Right atrium auricular region (tissue), 2 donors: ENCODE data around the gene MINK1. TPM values are rescaled to one million over a fixed set of nuclear protein-coding genes. Genes with fewer than 3 reads are reported as not detected.
A peak's percentile ranks its signal among the peaks of the same experiment; 100 is the strongest.
"Not testable (repeated sequence)": the region's sequence is repeated elsewhere in the genome, so short reads cannot be mapped to it uniquely, and the experiment has no call there.

ENCODE experiments used
- DNase-seq: peaks from one replicate; pipeline ENCODE4 v3.0.0-alpha.2; 2019; ENCODE audit warnings: low spot score
- H3K27ac ChIP-seq, 2 donors: fragments of 200-600 bp; sonication (generic); 1 replicate in 1 of 2; 2 replicates in 1 of 2; pipeline ENCODE4 v1.5.1; 2016 to 2019
- H3K27me3 ChIP-seq, 2 donors: fragments of 200-600 bp; sonication (generic); one replicate each; pipeline versions ENCODE4 v1.5.1 to v1.6.0; 2017 to 2019
- H3K36me3 ChIP-seq: fragments of 200-600 bp; sonication (generic); one replicate; pipeline ENCODE4 v1.5.1; 2016
- H3K4me1 ChIP-seq, 2 donors: fragments of 200-600 bp; sonication (generic); one replicate each; pipeline versions ENCODE4 v1.5.1 to v1.6.0; 2017 to 2019
- H3K4me3 ChIP-seq, 2 donors: fragments of 200-600 bp; sonication (generic); 1 replicate in 1 of 2; 2 replicates in 1 of 2; pipeline ENCODE4 v1.5.1; 2017 to 2019; ENCODE audit warnings: mild to moderate bottlenecking in 1 of 2, moderate library complexity in 1 of 2
- H3K9me3 ChIP-seq, 2 donors: fragments of 200-600 bp; sonication (generic); one replicate each; pipeline ENCODE4 v1.5.1; 2019
- total RNA-seq, 2 donors: library from RNA; depleted of rRNA; stranded (reverse); fragments of >200 nt; gene quantifications; one replicate each; pipeline ENCODE4 v1.1.0, GENCODE V29; 2016
- TF ChIP-seq, protein P1 (sequence below), 2 donors: fragments of 200-600 bp; sonication (generic); IDR thresholded peaks; one replicate each; pipeline ENCODE4 v1.5.1; 2019; ENCODE audit warnings: antibody characterized with exemption in 2 of 2

Gene MINK1
- total RNA-seq, 2 donors from 2014 or later, result 20.9 to 22.2 TPM

DNA sequence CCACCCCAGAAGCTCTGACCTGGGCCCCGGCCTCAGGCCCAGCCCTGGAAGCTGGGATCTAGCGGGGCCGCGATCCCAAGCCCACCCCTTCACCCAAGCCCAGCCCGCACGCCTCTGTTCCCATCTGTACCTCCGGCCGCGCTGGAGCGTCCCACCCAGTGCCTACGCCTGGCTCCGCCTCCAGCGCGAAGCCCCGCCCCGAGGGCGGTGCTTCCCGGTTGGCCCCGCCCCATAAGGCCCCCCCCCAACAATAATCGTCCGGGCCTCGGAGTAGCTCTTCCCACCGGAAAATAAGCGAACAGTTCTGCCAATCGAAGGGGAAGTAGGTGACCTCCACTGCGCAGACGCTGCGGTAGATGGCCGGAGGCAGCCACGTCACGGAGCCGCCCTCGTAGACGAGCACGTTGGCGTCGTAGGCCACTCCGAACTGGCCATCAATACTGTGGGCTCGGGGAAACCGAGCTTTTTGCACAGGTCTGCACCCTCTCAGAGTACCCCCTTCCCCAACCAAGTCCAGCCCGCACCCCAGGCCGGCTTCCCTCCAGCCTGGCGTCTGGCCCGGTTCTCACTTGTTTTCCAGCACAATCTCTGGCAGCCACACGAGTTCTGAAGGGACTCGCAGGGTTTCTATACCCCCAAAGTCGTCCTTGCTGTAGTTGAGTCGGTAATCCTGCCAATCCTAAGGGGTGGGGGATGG is 68.7 kb downstream of the MINK1 start:
- H3K9me3 ChIP-seq, result no peaks in the 10 kb centered on the region
- peak overlapping the region; percentile 26 to 53 for H3K4me3 ChIP-seq
- TF ChIP-seq, protein P1, sequence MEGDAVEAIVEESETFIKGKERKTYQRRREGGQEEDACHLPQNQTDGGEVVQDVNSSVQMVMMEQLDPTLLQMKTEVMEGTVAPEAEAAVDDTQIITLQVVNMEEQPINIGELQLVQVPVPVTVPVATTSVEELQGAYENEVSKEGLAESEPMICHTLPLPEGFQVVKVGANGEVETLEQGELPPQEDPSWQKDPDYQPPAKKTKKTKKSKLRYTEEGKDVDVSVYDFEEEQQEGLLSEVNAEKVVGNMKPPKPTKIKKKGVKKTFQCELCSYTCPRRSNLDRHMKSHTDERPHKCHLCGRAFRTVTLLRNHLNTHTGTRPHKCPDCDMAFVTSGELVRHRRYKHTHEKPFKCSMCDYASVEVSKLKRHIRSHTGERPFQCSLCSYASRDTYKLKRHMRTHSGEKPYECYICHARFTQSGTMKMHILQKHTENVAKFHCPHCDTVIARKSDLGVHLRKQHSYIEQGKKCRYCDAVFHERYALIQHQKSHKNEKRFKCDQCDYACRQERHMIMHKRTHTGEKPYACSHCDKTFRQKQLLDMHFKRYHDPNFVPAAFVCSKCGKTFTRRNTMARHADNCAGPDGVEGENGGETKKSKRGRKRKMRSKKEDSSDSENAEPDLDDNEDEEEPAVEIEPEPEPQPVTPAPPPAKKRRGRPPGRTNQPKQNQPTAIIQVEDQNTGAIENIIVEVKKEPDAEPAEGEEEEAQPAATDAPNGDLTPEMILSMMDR (IDR thresholded peaks at IDR 0.05), result no peak
- no peaks in the 10 kb centered on the region for H3K27me3 ChIP-seq
- peaks cover 0 to 54% of the 10 kb centered on the region in 2 donors for H3K4me1 ChIP-seq
- no peak for DNase-seq
- H3K36me3 ChIP-seq, result peaks cover 10% of the 10 kb centered on the region
- H3K27ac ChIP-seq, result peak overlapping the region; percentile 82 to 89

DNA sequence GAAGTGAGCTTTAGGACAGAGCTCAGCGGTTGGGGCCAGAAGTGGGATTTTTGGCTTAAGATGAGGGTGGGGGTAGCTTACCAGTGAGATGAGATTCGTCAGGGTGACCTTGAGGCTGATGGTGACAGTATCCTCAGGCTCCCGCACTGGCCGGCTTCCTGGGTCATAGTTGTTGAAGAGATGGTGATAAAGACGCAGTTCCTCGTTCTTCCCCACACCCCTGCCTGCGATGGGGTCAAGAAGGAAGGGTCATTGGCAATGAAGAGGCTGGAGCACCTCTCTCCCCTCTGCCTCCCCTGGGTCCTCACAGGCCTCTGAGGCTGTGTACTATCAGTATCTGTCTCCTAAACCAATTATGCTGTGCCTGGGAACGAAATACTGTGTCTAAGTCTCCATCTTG is 69.4 kb downstream of the MINK1 start:
- Histone ChIP-seq H3K9me3 (no peaks in the 10 kb centered on the region), H3K4me3 (peak overlapping the region; percentile 26 to 53), H3K27me3 (no peaks in the 10 kb centered on the region), H3K36me3 (peaks cover 8% of the 10 kb centered on the region), H3K4me1 (peaks cover 0 to 54% of the 10 kb centered on the region in 2 donors), H3K27ac (peak overlapping the region; percentile 82 to 89)
- DNase-seq, result no peak
- TF ChIP-seq, protein P1 (IDR thresholded peaks at IDR 0.05), result no peak

DNA sequence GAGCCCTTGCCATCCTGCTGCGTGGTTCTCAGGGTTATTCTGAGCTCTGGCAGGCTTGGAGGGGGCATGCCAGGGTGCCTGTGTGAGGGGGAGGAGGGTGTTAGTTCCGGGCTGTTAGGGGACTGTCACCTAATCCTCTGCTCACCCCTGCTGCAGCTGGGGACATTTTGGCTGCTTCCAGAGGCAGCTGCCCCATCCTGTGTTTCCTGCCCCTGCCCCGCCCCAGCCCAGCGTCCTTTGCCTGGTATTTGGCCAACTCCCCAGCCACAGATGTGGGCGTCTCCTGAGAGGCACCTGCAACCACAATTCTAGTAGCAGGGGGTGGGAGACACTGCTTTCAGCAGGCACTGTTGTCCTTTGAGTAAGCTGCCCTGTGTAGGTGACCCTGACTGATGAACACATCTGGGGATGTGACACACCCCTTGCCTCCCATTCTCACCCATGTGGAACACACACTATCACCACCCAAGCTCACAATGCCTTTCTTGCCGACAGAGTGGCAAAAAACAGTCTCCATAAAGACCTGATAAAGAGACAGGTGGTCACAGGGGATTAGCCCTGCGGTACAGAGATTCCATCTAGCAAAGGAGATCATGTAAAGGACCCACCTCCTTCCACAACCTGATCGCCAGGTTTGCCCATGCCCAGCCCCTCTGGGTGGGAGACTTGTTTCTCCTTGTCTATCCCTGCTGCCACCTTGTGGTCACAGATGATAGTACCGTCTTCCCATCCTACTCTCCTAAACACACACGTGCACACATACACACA is 70.1 kb downstream of the MINK1 start, which contains the start of gene CHRNE:
TSS of gene CHRNE (minus strand) at position 48 of the 768 bp plus-strand sequence. CDS start at position 13, 35 bp downstream.
- peaks cover 0 to 53% of the 10 kb centered on the region in 2 donors for H3K4me1 ChIP-seq
- peak within 1 kb of the TSS; percentile 26 to 53 for H3K4me3 ChIP-seq
- H3K36me3 ChIP-seq, result peaks cover 8% of the 10 kb centered on the region
- peak within 1 kb of the TSS; percentile 82 to 89 for H3K27ac ChIP-seq
- H3K9me3 ChIP-seq, result no peaks in the 10 kb centered on the region
- DNase-seq, result peak; percentile 86
- H3K27me3 ChIP-seq, result no peaks in the 10 kb centered on the region
- TF ChIP-seq, protein P1 (IDR thresholded peaks at IDR 0.05), result peak; percentile 56 to 79

DNA sequence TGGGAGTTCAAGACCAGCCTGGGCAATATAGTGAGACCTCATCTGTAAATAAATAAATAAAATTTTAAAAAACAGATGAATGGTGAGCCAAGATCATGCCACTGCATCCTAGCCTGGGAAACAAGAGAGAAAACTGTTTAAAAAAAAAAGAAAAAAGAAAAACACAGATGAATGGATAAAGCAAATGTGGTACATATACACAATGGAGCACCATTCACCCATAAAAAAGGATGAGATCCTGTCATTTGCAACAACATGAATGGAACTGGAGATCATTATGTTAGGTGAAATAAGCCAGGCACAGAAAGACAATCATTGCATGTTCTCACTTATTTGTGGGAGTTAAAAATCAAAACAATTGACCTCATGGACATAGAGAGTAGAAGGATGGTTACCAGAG is 73.5 kb downstream of the MINK1 start:
- H3K27ac ChIP-seq, result not testable (repeated sequence)

DNA sequence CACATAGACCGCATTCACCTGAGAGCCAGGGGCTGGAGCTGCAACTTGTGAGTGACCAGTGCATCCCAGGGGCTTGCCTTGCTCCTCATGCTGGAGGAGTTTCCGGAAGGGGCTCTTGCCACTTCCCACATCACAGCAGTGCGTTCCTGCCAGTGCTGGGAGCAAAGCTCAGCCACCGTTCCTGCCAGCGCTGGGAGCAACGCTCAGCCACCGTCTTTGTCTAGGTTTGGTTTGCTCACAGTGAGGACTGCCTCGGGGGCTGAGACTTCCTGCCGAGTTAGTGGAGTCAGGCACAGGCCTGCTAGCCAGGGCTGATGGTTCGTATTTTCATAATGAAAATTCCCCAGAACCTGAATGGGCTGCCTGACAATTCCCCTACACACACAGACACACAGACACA is 75.2 kb downstream of the MINK1 start:
- Histone ChIP-seq H3K4me1 (peaks cover 0 to 20% of the 10 kb centered on the region in 2 donors), H3K4me3 (no peak overlapping the region), H3K27ac (peak overlapping the region; percentile 20 to 48), H3K27me3 (no peaks in the 10 kb centered on the region), H3K36me3 (no peaks in the 10 kb centered on the region), H3K9me3 (no peaks in the 10 kb centered on the region)
- no peak for DNase-seq
- TF ChIP-seq, protein P1 (IDR thresholded peaks at IDR 0.05), result no peak

More for the DNA sequence above, 73.5 kb downstream of the MINK1 start:
- H3K4me1 ChIP-seq, result peaks cover 0 to 35% of the 10 kb centered on the region in 2 donors
- DNase-seq, H3K4me3 ChIP-seq, H3K27me3 ChIP-seq, H3K9me3 ChIP-seq, H3K36me3 ChIP-seq: not testable (repeated sequence)
